ENCODE results near the gene DUSP10. TPM values are rescaled to one million over a fixed set of nuclear protein-coding genes. Genes with fewer than 3 reads are reported as not detected.

The DUSP10 gene
- polyA plus RNA-seq, 3 donors = 10.4 to 41.1 (median 12.7) TPM

- no peak overlapping the region for H3K4me3 Mint-ChIP-seq
- Histone ChIP-seq H4K20me1 (ENCODE audit: insufficient read depth, low read length) (no peaks in the 10 kb centered on the region), H3K79me2 (ENCODE audit: insufficient read depth, low read length) (no peaks in the 10 kb centered on the region), H3K9ac (ENCODE audit: insufficient read depth, low read length, poor library complexity, severe bottlenecking) (no peak overlapping the region), H3K4me3 (replicated peaks in 1 of 3; ENCODE audit: low read depth in 2 of 3, low read length in 3 of 3) (no peak overlapping the region), H2AFZ (ENCODE audit: insufficient read depth, low read depth, low read length, poor library complexity, severe bottlenecking) (no peak overlapping the region), H3K27ac (ENCODE audit: low read depth in 1 of 2, low read length in 2 of 2) (no peak overlapping the region), H3K27me3 (ENCODE audit: control insufficient read depth in 2 of 2, insufficient read depth in 2 of 2, low read length in 2 of 2) (no peaks in the 10 kb centered on the region), H3K9me3 (replicated peaks in 1 of 2; ENCODE audit: control insufficient read depth in 1 of 2, insufficient read depth in 1 of 2, low read length in 2 of 2) (no peaks in the 10 kb centered on the region), H3K4me1 (ENCODE audit: control insufficient read depth in 1 of 2, insufficient read depth in 2 of 2, low read length in 2 of 2) (peaks cover 9 to 16% of the 10 kb centered on the region in 2 donors), H3K36me3 (replicated peaks in 1 of 2; ENCODE audit: control insufficient read depth in 1 of 2, insufficient read depth in 2 of 2, low read length in 2 of 2) (no peaks in the 10 kb centered on the region), H3K4me2 (replicated peaks; ENCODE audit: extremely low read depth, low read length, poor library complexity, severe bottlenecking) (no peak overlapping the region)
- TF ChIP-seq, protein P1, sequence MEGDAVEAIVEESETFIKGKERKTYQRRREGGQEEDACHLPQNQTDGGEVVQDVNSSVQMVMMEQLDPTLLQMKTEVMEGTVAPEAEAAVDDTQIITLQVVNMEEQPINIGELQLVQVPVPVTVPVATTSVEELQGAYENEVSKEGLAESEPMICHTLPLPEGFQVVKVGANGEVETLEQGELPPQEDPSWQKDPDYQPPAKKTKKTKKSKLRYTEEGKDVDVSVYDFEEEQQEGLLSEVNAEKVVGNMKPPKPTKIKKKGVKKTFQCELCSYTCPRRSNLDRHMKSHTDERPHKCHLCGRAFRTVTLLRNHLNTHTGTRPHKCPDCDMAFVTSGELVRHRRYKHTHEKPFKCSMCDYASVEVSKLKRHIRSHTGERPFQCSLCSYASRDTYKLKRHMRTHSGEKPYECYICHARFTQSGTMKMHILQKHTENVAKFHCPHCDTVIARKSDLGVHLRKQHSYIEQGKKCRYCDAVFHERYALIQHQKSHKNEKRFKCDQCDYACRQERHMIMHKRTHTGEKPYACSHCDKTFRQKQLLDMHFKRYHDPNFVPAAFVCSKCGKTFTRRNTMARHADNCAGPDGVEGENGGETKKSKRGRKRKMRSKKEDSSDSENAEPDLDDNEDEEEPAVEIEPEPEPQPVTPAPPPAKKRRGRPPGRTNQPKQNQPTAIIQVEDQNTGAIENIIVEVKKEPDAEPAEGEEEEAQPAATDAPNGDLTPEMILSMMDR (IDR thresholded peaks at IDR 0.05) = no peak
- H3K27ac Mint-ChIP-seq = no peak overlapping the region
- intact Hi-C loops (cut with micrococcal nuclease) = no loop called here
- H3K9me3 Mint-ChIP-seq = no peaks in the 10 kb centered on the region
- peaks cover 18% of the 10 kb centered on the region for H3K4me1 Mint-ChIP-seq
- no peaks in the 10 kb centered on the region for H3K36me3 Mint-ChIP-seq
- H3K27me3 Mint-ChIP-seq (ENCODE audit: low read depth in 3 of 3) = no peaks in the 10 kb centered on the region
- DNase-seq = no peak
- WGBS (ENCODE audit: insufficient coverage) = no CpG with 5 or more reads among the region's 2 CpGs
Observed at GRCh38 chr1:221765527-221765926, 23.6 kb upstream of the DUSP10 start.

DNA sequence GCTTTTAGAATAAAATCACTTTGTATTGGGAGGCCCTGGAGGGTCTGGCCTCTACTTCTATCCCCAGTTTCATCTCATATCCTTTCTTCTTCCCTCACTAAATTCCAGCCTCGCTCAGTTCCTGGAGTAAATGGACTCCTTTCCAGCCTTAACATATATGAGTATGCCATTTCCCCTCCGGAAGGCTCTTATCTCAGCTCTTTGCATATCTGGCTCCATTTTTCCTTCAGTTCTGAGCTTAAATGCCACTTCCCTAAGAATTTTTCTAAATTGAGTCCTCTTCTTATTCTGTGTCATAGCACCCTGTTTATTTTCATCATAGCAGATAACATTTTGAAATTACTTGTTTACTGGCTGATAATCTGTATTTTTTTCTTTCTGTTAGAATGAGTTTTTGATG, 20.2 kb upstream of the DUSP10 start:
- Histone ChIP-seq H2AFZ (ENCODE audit: insufficient read depth, low read depth, low read length, poor library complexity, severe bottlenecking) (no peak overlapping the region), H3K4me1 (ENCODE audit: control insufficient read depth in 1 of 2, insufficient read depth in 2 of 2, low read length in 2 of 2) (no peaks in the 10 kb centered on the region), H3K36me3 (replicated peaks in 1 of 2; ENCODE audit: control insufficient read depth in 1 of 2, insufficient read depth in 2 of 2, low read length in 2 of 2) (no peaks in the 10 kb centered on the region), H3K27me3 (ENCODE audit: control insufficient read depth in 2 of 2, insufficient read depth in 2 of 2, low read length in 2 of 2) (no peaks in the 10 kb centered on the region), H3K4me3 (replicated peaks in 1 of 3; ENCODE audit: low read depth in 2 of 3, low read length in 3 of 3) (no peak overlapping the region), H4K20me1 (ENCODE audit: insufficient read depth, low read length) (no peaks in the 10 kb centered on the region), H3K9ac (ENCODE audit: insufficient read depth, low read length, poor library complexity, severe bottlenecking) (no peak overlapping the region), H3K27ac (ENCODE audit: low read depth in 1 of 2, low read length in 2 of 2) (no peak overlapping the region), H3K9me3 (replicated peaks in 1 of 2; ENCODE audit: control insufficient read depth in 1 of 2, insufficient read depth in 1 of 2, low read length in 2 of 2) (no peaks in the 10 kb centered on the region), H3K79me2 (ENCODE audit: insufficient read depth, low read length) (no peaks in the 10 kb centered on the region), H3K4me2 (replicated peaks; ENCODE audit: extremely low read depth, low read length, poor library complexity, severe bottlenecking) (no peak overlapping the region)
- no peak overlapping the region for H3K27ac Mint-ChIP-seq
- H3K36me3 Mint-ChIP-seq = no peaks in the 10 kb centered on the region
- WGBS (ENCODE audit: insufficient coverage) = 100% methylated on average over 1 of the region's 2 CpGs
- no peaks in the 10 kb centered on the region for H3K9me3 Mint-ChIP-seq
- H3K27me3 Mint-ChIP-seq (ENCODE audit: low read depth in 3 of 3) = peaks cover 0 to 1% (median 0%) of the 10 kb centered on the region in 3 donors
- intact Hi-C loops (cut with micrococcal nuclease) = no loop called here
- no peak overlapping the region for H3K4me3 Mint-ChIP-seq
- no peak for DNase-seq
- TF ChIP-seq, protein P1 (IDR thresholded peaks at IDR 0.05) = no peak
- H3K4me1 Mint-ChIP-seq = peaks cover 3% of the 10 kb centered on the region
